Measurements from ENCODE around the gene HPD. TPM values are rescaled to one million over a fixed set of nuclear protein-coding genes. Genes with fewer than 3 reads are reported as not detected.

Gene HPD
- total and polyA plus RNA-seq, 9 donors, result 0.04 to 0.15 (median 0.11) TPM; not detected in 4

DNA sequence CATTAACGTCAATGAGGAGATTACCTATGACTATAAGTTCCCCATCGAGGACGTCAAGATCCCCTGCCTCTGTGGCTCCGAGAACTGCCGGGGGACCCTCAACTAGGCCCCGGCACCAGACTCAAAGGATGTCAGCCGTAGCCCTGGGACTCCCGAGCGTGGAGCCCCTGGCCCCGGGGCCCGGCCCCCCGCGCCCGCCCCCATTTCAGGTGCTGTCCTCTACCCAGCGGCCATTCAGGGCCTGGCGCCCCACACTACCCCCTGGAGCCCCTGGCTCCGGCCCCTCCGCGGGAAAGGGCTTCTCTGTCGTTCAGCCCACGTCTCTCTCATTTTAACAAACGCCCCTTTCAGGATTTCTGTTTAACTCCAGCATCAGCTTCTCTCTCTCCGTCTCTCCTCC lies 28.5 kb downstream of the HPD start:
- Histone ChIP-seq H3K27me3 (ENCODE audit: control insufficient read depth, insufficient read depth, low read length) (no peaks in the 10 kb centered on the region), H3K9me3 (replicated peaks; ENCODE audit: control insufficient read depth, low read depth, low read length) (no peaks in the 10 kb centered on the region), H3K4me3 (ENCODE audit: low read length) (no peak overlapping the region), H3K4me1 (ENCODE audit: control insufficient read depth, insufficient read depth, low read length) (no peaks in the 10 kb centered on the region), H3K27ac (ENCODE audit: low read length) (no peak overlapping the region), H3K36me3 (ENCODE audit: control insufficient read depth, insufficient read depth, low read length) (peaks cover 68% of the 10 kb centered on the region)
- DNase-seq, result no peak
- 87% methylated on average over 23 of the region's 23 CpGs for WGBS (ENCODE audit: insufficient coverage)

DNA sequence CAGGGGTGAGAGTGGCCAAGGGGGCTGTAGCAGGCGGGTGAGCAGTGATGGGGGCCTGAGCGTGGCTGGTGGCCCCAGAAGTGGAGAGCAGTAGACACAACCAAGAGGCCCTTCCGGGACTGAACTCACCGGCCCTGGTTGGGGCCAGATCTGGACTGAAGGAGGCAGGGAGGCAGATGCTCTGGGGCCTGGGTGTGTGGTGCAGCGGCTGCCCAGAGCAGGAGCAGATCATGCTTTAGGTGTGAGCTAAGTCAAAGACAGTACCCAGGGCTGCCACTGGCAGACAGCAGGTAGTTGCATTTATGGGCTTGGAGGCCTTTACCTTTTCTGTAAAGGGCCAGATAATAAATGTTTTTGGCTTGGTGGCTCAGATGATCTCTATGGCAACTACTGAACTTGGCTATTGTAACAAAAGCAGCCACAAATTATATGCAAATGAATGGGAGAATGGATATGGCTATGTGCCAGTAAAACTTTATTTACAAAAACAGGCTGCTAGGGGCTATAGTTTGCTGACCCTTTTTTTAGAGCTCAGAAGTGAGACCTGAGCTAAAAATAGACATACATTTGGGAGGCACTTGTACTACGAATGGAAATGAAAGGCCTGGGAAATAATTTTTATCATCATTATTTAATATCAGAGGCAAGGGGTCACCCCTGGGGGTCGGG lies 29.3 kb downstream of the HPD start:
- no peaks in the 10 kb centered on the region for H3K4me1 ChIP-seq (ENCODE audit: control insufficient read depth, insufficient read depth, low read length)
- 87% methylated on average over 5 of the region's 7 CpGs for WGBS (ENCODE audit: insufficient coverage)
- no peak for DNase-seq
- no peak overlapping the region for H3K4me3 ChIP-seq (ENCODE audit: low read length)
- H3K27me3 ChIP-seq (ENCODE audit: control insufficient read depth, insufficient read depth, low read length), result no peaks in the 10 kb centered on the region
- no peak overlapping the region for H3K27ac ChIP-seq (ENCODE audit: low read length)
- peaks cover 76% of the 10 kb centered on the region for H3K36me3 ChIP-seq (ENCODE audit: control insufficient read depth, insufficient read depth, low read length)
- no peaks in the 10 kb centered on the region for H3K9me3 ChIP-seq (replicated peaks; ENCODE audit: control insufficient read depth, low read depth, low read length)

DNA sequence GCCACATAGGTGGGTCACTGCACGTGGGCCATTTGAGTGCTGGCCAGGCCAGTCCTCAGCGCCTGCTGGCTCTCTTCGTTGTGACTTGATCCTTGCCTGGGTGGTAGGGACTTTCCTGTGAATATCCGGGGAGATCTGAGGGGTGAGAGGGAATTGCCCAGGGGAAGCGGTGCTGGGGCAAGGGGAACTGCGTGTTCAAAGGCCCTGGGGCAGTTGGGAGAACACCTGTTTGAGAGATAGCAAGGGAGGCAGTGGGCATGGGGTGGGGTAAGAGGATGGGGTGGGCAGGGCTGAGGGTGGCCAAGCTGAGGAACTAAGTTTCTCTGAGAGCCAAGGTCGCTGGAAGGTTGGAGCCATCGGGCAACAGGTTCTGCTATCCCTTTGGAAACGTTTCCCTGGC lies 29.8 kb downstream of the HPD start:
- Histone ChIP-seq H3K36me3 (ENCODE audit: control insufficient read depth, insufficient read depth, low read length) (peaks cover 80% of the 10 kb centered on the region), H3K27me3 (ENCODE audit: control insufficient read depth, insufficient read depth, low read length) (no peaks in the 10 kb centered on the region), H3K4me1 (ENCODE audit: control insufficient read depth, insufficient read depth, low read length) (no peaks in the 10 kb centered on the region), H3K27ac (ENCODE audit: low read length) (no peak overlapping the region), H3K9me3 (replicated peaks; ENCODE audit: control insufficient read depth, low read depth, low read length) (no peaks in the 10 kb centered on the region), H3K4me3 (ENCODE audit: low read length) (no peak overlapping the region)
- 89% methylated on average over 9 of the region's 9 CpGs for WGBS (ENCODE audit: insufficient coverage)
- no peak for DNase-seq

DNA sequence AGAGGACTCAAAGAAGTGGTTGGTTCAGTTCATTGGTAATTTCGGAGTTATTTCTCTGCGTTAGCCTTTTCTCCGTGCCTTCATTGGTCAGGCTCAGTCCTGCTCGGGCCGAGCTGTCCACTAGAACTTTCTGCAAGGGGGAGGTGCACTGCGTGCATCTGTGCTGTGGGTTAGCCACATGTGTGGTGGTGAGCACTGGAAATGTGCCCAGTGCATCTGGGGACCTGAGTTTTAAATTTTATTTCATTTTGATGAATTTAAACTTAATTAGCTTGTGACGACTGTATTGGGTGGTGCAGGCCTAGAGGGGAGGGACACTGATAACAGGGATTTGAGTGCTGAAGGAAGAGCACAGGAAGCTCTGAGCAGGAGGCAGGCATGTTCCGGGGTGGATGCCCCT lies 30.4 kb downstream of the HPD start:
- WGBS (ENCODE audit: insufficient coverage), result 93% methylated on average over 6 of the region's 8 CpGs
- H3K4me3 ChIP-seq (ENCODE audit: low read length), result no peak overlapping the region
- no peak for DNase-seq
- H3K27ac ChIP-seq (ENCODE audit: low read length), result no peak overlapping the region
- H3K27me3 ChIP-seq (ENCODE audit: control insufficient read depth, insufficient read depth, low read length), result no peaks in the 10 kb centered on the region
- H3K9me3 ChIP-seq (replicated peaks; ENCODE audit: control insufficient read depth, low read depth, low read length), result no peaks in the 10 kb centered on the region
- peaks cover 85% of the 10 kb centered on the region for H3K36me3 ChIP-seq (ENCODE audit: control insufficient read depth, insufficient read depth, low read length)
- no peaks in the 10 kb centered on the region for H3K4me1 ChIP-seq (ENCODE audit: control insufficient read depth, insufficient read depth, low read length)

DNA sequence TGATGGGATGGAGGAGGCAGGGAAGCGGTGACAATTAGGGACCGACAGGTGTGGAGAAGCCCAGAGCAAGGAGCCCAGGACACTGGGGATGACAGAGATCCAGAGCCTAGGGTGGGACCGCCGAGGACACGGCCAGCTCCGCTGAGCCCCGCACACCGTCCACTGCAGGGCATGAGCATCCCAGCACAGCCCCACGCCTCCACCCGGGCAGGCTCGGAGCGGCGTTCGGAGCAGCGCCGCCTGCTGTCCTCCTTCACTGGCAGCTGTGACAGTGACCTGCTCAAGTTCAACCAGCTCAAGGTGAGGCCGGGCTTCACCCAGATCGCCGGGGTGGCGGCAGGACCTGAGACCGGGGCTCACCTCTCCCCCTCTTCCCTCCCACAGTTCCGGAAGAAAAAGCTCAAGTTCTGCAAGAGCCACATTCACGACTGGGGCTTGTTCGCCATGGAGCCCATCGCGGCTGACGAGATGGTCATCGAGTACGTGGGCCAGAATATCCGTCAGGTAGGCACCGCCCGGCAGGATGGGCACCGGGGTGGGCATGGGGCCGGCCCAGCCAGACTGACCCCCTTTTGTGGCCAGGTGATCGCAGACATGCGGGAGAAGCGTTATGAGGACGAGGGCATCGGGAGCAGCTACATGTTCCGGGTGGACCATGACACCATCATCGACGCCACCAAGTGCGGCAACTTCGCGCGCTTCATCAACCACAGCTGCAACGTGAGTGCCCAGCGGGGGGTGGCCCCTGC lies 31.1 kb downstream of the HPD start:
- no peak for DNase-seq
- Histone ChIP-seq H3K27me3 (ENCODE audit: control insufficient read depth, insufficient read depth, low read length) (no peaks in the 10 kb centered on the region), H3K36me3 (ENCODE audit: control insufficient read depth, insufficient read depth, low read length) (peaks cover 89% of the 10 kb centered on the region), H3K27ac (ENCODE audit: low read length) (no peak overlapping the region), H3K9me3 (replicated peaks; ENCODE audit: control insufficient read depth, low read depth, low read length) (no peaks in the 10 kb centered on the region), H3K4me3 (ENCODE audit: low read length) (no peak overlapping the region), H3K4me1 (ENCODE audit: control insufficient read depth, insufficient read depth, low read length) (no peaks in the 10 kb centered on the region)
- WGBS (ENCODE audit: insufficient coverage), result 92% methylated on average over 43 of the region's 48 CpGs

DNA sequence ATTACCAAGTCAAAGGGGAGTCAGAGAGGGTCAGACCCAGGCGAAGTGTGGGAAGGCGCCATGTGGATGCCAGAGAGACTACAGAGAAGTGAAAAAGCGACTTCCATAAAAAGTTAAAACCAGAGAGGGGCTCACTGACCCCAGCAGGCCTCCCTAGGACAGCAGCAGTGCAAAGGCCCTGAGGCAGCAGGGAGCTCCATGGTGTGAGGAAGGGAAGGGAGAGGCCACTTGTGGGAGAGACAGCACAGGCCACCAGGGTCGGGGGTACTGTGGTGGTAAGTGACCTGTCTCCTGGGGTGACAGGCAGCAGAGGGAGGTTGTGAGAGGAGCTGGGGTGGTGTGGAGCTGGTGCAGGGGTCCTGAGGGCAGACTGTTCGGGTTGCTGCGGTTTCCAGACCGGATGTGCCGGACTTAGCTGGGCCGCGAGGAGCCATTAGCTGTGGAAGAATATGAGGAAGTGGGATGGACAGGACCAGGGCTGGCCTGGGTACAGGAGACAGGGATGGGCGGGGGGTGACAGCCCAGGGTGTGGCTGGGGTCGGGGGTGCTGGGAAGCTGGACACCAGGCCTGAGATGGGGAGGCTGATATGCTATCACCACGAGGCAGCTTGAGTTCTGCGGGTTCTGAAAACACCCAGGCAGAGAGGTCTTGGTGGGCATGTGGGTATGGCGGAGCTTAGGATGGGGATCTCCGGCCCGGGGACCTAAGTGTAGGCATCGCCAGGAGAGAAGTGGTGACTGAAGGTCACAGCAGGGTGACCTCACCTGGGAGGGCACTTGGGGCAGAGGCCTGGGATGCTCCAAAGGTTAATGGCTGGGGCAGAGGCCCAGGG lies 32.1 kb downstream of the HPD start:
- no peak for DNase-seq
- Histone ChIP-seq H3K4me1 (ENCODE audit: control insufficient read depth, insufficient read depth, low read length) (no peaks in the 10 kb centered on the region), H3K27ac (ENCODE audit: low read length) (no peak overlapping the region), H3K36me3 (ENCODE audit: control insufficient read depth, insufficient read depth, low read length) (peaks cover 91% of the 10 kb centered on the region), H3K9me3 (replicated peaks; ENCODE audit: control insufficient read depth, low read depth, low read length) (no peaks in the 10 kb centered on the region), H3K4me3 (ENCODE audit: low read length) (no peak overlapping the region), H3K27me3 (ENCODE audit: control insufficient read depth, insufficient read depth, low read length) (no peaks in the 10 kb centered on the region)
- WGBS (ENCODE audit: insufficient coverage), result 89% methylated on average over 18 of the region's 18 CpGs

DNA sequence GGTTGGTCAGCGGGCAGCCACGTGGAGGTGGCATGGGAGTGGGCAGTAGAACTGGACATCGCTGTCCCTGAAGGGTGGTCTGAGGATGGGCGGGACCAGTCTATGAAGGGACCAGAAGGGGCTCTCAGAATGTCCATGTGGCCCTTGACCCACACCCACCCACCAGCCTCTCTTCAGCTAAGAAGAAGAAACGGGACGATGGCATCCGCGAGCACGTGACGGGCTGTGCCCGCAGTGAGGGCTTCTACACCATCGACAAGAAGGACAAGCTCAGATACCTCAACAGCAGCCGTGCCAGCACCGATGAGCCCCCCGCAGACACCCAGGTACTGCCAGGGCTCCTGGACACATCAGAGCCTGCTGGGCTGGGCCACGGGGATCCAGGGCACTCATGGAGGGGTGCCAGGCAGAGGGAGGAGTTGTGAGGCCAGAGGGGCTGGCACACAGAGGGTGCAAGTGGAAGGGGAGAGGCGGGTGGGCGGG lies 33.6 kb downstream of the HPD start:
- H3K4me1 ChIP-seq (ENCODE audit: control insufficient read depth, insufficient read depth, low read length), result no peaks in the 10 kb centered on the region
- no peak for DNase-seq
- no peak overlapping the region for H3K4me3 ChIP-seq (ENCODE audit: low read length)
- no peaks in the 10 kb centered on the region for H3K27me3 ChIP-seq (ENCODE audit: control insufficient read depth, insufficient read depth, low read length)
- 92% methylated on average over 11 of the region's 18 CpGs for WGBS (ENCODE audit: insufficient coverage)
- no peaks in the 10 kb centered on the region for H3K9me3 ChIP-seq (replicated peaks; ENCODE audit: control insufficient read depth, low read depth, low read length)
- H3K36me3 ChIP-seq (ENCODE audit: control insufficient read depth, insufficient read depth, low read length), result peaks cover 90% of the 10 kb centered on the region
- H3K27ac ChIP-seq (ENCODE audit: low read length), result no peak overlapping the region

DNA sequence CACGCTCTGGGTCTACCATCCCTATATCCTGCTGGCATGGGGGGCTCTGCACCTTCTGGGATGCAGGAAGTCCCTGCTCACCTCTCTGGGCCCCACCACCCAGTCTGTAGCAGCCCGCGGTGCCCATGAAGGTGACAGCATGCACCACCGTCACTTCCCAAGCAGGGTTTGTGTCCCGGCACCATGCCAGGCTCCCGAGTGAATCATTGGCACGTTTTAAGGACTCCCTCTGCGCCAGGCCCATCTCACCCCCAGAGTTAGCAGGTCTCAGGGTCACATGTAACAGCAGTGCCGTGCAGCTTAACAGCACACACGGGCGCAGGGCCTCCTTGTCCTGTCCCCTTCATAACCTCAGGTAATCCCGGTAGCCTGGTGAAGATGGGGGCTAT lies 34.9 kb downstream of the HPD start:
- no peak overlapping the region for H3K27ac ChIP-seq (ENCODE audit: low read length)
- no peaks in the 10 kb centered on the region for H3K27me3 ChIP-seq (ENCODE audit: control insufficient read depth, insufficient read depth, low read length)
- H3K9me3 ChIP-seq (replicated peaks; ENCODE audit: control insufficient read depth, low read depth, low read length), result no peaks in the 10 kb centered on the region
- 90% methylated on average over 8 of the region's 12 CpGs for WGBS (ENCODE audit: insufficient coverage)
- no peak for DNase-seq
- peaks cover 88% of the 10 kb centered on the region for H3K36me3 ChIP-seq (ENCODE audit: control insufficient read depth, insufficient read depth, low read length)
- H3K4me3 ChIP-seq (ENCODE audit: low read length), result no peak overlapping the region
- H3K4me1 ChIP-seq (ENCODE audit: control insufficient read depth, insufficient read depth, low read length), result no peaks in the 10 kb centered on the region

DNA sequence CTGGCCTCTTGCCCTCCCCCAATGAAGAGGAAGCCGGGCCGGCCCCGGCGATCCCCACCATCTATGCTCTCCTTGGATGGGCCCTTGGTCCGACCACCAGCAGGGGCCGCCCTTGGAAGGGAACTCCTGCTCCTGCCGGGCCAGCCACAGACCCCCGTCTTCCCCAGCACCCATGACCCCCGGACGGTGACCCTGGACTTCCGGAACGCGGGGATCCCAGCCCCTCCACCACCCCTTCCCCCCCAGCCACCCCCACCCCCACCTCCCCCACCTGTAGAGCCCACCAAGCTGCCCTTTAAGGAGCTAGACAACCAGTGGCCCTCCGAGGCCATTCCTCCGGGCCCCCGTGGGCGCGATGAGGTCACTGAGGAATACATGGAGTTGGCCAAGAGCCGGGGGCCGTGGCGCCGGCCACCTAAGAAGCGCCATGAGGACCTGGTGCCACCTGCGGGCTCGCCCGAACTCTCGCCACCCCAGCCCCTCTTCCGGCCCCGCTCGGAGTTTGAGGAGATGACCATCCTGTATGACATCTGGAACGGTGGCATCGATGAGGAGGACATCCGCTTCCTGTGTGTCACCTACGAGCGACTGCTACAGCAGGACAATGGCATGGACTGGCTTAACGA lies 35.4 kb downstream of the HPD start:
- no peak overlapping the region for H3K27ac ChIP-seq (ENCODE audit: low read length)
- no peaks in the 10 kb centered on the region for H3K27me3 ChIP-seq (ENCODE audit: control insufficient read depth, insufficient read depth, low read length)
- H3K4me1 ChIP-seq (ENCODE audit: control insufficient read depth, insufficient read depth, low read length), result no peaks in the 10 kb centered on the region
- no peak overlapping the region for H3K4me3 ChIP-seq (ENCODE audit: low read length)
- H3K36me3 ChIP-seq (ENCODE audit: control insufficient read depth, insufficient read depth, low read length), result peaks cover 83% of the 10 kb centered on the region
- H3K9me3 ChIP-seq (replicated peaks; ENCODE audit: control insufficient read depth, low read depth, low read length), result no peaks in the 10 kb centered on the region
- no peak for DNase-seq
- WGBS (ENCODE audit: insufficient coverage), result 84% methylated on average over 29 of the region's 36 CpGs

All from muscle of leg (tissue), 11 donors.